H1 (cell line): ENCODE data around the gene OR52R1. TPM values are rescaled to one million over a fixed set of nuclear protein-coding genes. Genes with fewer than 3 reads are reported as not detected.

Source experiments
- CTCF ChIA-PET: fragments of 300-600 bp; sonication (Branson Sonifier 250); formaldehyde crosslinking; loops from one replicate; lab custom pipeline; 2021; ENCODE audit not compliant: partially characterized antibody; lab: Charles Lee
- POLR2A ChIA-PET: fragments of 300-600 bp; sonication (Branson Sonifier 250); formaldehyde crosslinking; loops from one replicate; lab custom pipeline; 2021; ENCODE audit warnings: inconsistent platforms; ENCODE audit not compliant: partially characterized antibody; lab: Charles Lee
- DNase-seq, 2 experiments: peaks; one replicate each; pipeline versions ENCODE4 v3.0.0 to v3.0.0-alpha.2; 2010 to 2022; ENCODE audit warnings: low spot score in 2 of 2, low read depth in 1 of 2, mixed read lengths in 1 of 2
- FAIRE-seq: peaks from 2 replicates; lab custom pipeline; 2011; peaks lifted over from hg19 to GRCh38; lab: Jason Lieb, UNC
- H2AFZ ChIP-seq: 2 replicates; pipeline ENCODE4 v1.8.1; 2012; ENCODE audit warnings: low read length, inconsistent platforms
- H2AK5ac ChIP-seq: 2 replicates; pipeline ENCODE4 v1.6.1; 2013; ENCODE audit warnings: low read depth, low read length
- H2BK120ac ChIP-seq: replicated peaks from 2 replicates; pipeline ENCODE3; 2013; ENCODE audit warnings: low read depth, low read length, inconsistent platforms
- H2BK12ac ChIP-seq: 2 replicates; pipeline ENCODE4 v1.6.1; 2013; ENCODE audit warnings: low read depth, low read length
- H2BK15ac ChIP-seq: 2 replicates; pipeline ENCODE4 v1.6.1; 2013; ENCODE audit warnings: low read length
- H2BK20ac ChIP-seq: 2 replicates; pipeline ENCODE4 v1.6.1; 2013; ENCODE audit warnings: low read length
- H2BK5ac ChIP-seq: 2 replicates; pipeline ENCODE4 v1.6.1; 2013; ENCODE audit warnings: low read depth, low read length
- H3K14ac ChIP-seq: 2 replicates; pipeline ENCODE4 v1.6.1; 2013; ENCODE audit warnings: inconsistent platforms; ENCODE audit not compliant: insufficient read length
- H3K18ac ChIP-seq: 2 replicates; pipeline ENCODE4 v1.6.1; 2013; ENCODE audit warnings: low read length; ENCODE audit errors: extremely low read depth
- H3K23ac ChIP-seq: 2 replicates; pipeline ENCODE4 v1.6.1; 2013; ENCODE audit warnings: inconsistent platforms; ENCODE audit not compliant: insufficient read length
- H3K23me2 ChIP-seq: 2 replicates; pipeline ENCODE4 v1.6.1; 2013; ENCODE audit warnings: low read depth, low read length
- H3K27ac ChIP-seq: 2 replicates; pipeline ENCODE4 v1.6.1; 2011; ENCODE audit warnings: low read depth, low read length, inconsistent platforms
- H3K27me3 ChIP-seq, 4 experiments: replicated peaks in 1 of 4; 1 replicate in 1 of 4; 2 replicates in 3 of 4; pipeline versions ENCODE4 v1.6.1 to v1.8.1; 2011 to 2013; ENCODE audit warnings: low read length in 3 of 4, mild to moderate bottlenecking in 3 of 4, inconsistent platforms in 2 of 4, mixed read lengths in 2 of 4, moderate library complexity in 1 of 4; ENCODE audit not compliant: control insufficient read depth in 3 of 4, insufficient read depth in 3 of 4; ENCODE audit errors: extremely low read depth in 1 of 4
- H3K36me3 ChIP-seq, 4 experiments: 2 replicates each; pipeline versions ENCODE4 v1.6.1 to v1.8.1; 2011 to 2013; ENCODE audit warnings: mild to moderate bottlenecking in 4 of 4, low read length in 3 of 4, moderate library complexity in 2 of 4, control low read depth in 1 of 4, inconsistent platforms in 1 of 4; ENCODE audit not compliant: insufficient read depth in 4 of 4, control insufficient read depth in 2 of 4
- H3K4ac ChIP-seq: replicated peaks from 2 replicates; pipeline ENCODE3; 2013; ENCODE audit warnings: low read length, low read depth, mixed read lengths, inconsistent platforms; ENCODE audit not compliant: insufficient read length
- H3K4me1 ChIP-seq, 4 experiments: replicated peaks in 1 of 4; 1 replicate in 1 of 4; 2 replicates in 3 of 4; pipeline versions ENCODE4 v1.6.1 to v1.8.1; 2011 to 2013; ENCODE audit warnings: low read length in 3 of 4, inconsistent platforms in 2 of 4, mixed read lengths in 1 of 4; ENCODE audit not compliant: insufficient read depth in 4 of 4, control insufficient read depth in 3 of 4
- H3K4me2 ChIP-seq, 2 experiments: 2 replicates each; pipeline versions ENCODE4 v1.6.1 to v1.8.1; 2011 to 2013; ENCODE audit warnings: low read depth in 2 of 2, low read length in 2 of 2, control low read depth in 1 of 2, inconsistent platforms in 1 of 2, mild to moderate bottlenecking in 1 of 2; ENCODE audit not compliant: insufficient read depth in 1 of 2
- H3K4me3 ChIP-seq, 4 experiments: fragments of 200-600, 300-600 bp in 1 of 4; sonication (generic), shearing (Covaris generic), sonication (Bioruptor Twin) in 1 of 4; 2 replicates each; pipeline versions ENCODE4 v1.5.1 to v1.8.1; 2011 to 2016; ENCODE audit warnings: low read length in 4 of 4, low read depth in 3 of 4, control low read depth in 2 of 4, inconsistent platforms in 2 of 4, mild to moderate bottlenecking in 2 of 4, mixed read lengths in 1 of 4, moderate library complexity in 1 of 4; ENCODE audit not compliant: insufficient read depth in 2 of 4; ENCODE audit errors: extremely low read depth in 1 of 4
- H3K56ac ChIP-seq: replicated peaks from 2 replicates; pipeline ENCODE3; 2013; ENCODE audit warnings: low read depth, mild to moderate bottlenecking, mixed read lengths, low read length, inconsistent platforms; ENCODE audit not compliant: insufficient read length
- H3K79me1 ChIP-seq: 2 replicates; pipeline ENCODE4 v1.6.1; 2013; ENCODE audit warnings: low read depth, low read length, control low read depth
- H3K79me2 ChIP-seq, 2 experiments: 2 replicates each; pipeline versions ENCODE4 v1.6.1 to v1.8.1; 2012 to 2013; ENCODE audit warnings: low read length in 2 of 2, mild to moderate bottlenecking in 2 of 2, inconsistent platforms in 1 of 2; ENCODE audit not compliant: insufficient read depth in 2 of 2, control insufficient read depth in 1 of 2
- H3K9ac ChIP-seq, 4 experiments: replicated peaks in 1 of 4; 1 replicate in 1 of 4; 2 replicates in 3 of 4; pipeline versions ENCODE4 v1.6.1 to v1.8.1; 2011 to 2013; ENCODE audit warnings: low read depth in 3 of 4, low read length in 3 of 4, control low read depth in 2 of 4, mild to moderate bottlenecking in 2 of 4, moderate library complexity in 2 of 4, inconsistent platforms in 1 of 4; ENCODE audit errors: extremely low read depth in 1 of 4
- H3K9me3 ChIP-seq, 2 experiments: 2 replicates each; pipeline versions ENCODE4 v1.6.1 to v1.8.1; 2012 to 2013; ENCODE audit warnings: mild to moderate bottlenecking in 2 of 2, moderate library complexity in 2 of 2, control low read depth in 1 of 2, inconsistent platforms in 1 of 2, low read depth in 1 of 2, low read length in 1 of 2, mixed read lengths in 1 of 2; ENCODE audit not compliant: insufficient read depth in 2 of 2
- H4K20me1 ChIP-seq, 2 experiments: replicated peaks in 1 of 2; 2 replicates each; pipeline versions ENCODE3 to v1.8.1; 2011 to 2013; ENCODE audit warnings: inconsistent platforms in 2 of 2, low read length in 2 of 2, mild to moderate bottlenecking in 1 of 2; ENCODE audit not compliant: insufficient read depth in 2 of 2, control insufficient read depth in 1 of 2
- H4K5ac ChIP-seq: 2 replicates; pipeline ENCODE4 v1.6.1; 2013; ENCODE audit warnings: low read length, low read depth, mixed read lengths, inconsistent platforms; ENCODE audit not compliant: insufficient read length
- H4K8ac ChIP-seq: 2 replicates; pipeline ENCODE4 v1.8.0; 2013; ENCODE audit warnings: mild to moderate bottlenecking, moderate library complexity, low read length, inconsistent platforms; ENCODE audit not compliant: insufficient read depth; ENCODE audit errors: extremely low read depth
- H4K91ac ChIP-seq: replicated peaks from 2 replicates; pipeline ENCODE3; 2013; ENCODE audit warnings: low read length, mixed read lengths, inconsistent platforms; ENCODE audit not compliant: insufficient read length
- ASH2L ChIP-seq: fragments of 200-600, 300-600 bp; sonication (generic); IDR thresholded peaks from one replicate; pipeline ENCODE4 v1.7.1; 2017; ENCODE audit warnings: low read length
- CHD1 ChIP-seq: IDR thresholded peaks from 2 replicates; pipeline ENCODE4 v1.6.1; 2012; ENCODE audit warnings: low read depth, low read length, improper control_type of control experiment
- CHD2 ChIP-seq: IDR thresholded peaks from 2 replicates; pipeline ENCODE4 v1.6.1; 2012; ENCODE audit warnings: low read length, improper control_type of control experiment
- CREB1 ChIP-seq: IDR thresholded peaks from 2 replicates; pipeline ENCODE4 v1.6.1; 2012; ENCODE audit warnings: inconsistent platforms
- GTF2F1 ChIP-seq: IDR thresholded peaks from 2 replicates; pipeline ENCODE4 v1.6.1; 2012; ENCODE audit warnings: low read depth, low read length, improper control_type of control experiment, borderline replicate concordance
- HDAC2 ChIP-seq, 2 experiments: fragments of 300-600 bp in 1 of 2; sonication (generic) in 1 of 2; IDR thresholded peaks; 2 replicates each; pipeline ENCODE4 v1.6.1; 2011 to 2012; ENCODE audit warnings: low read depth in 2 of 2, low read length in 2 of 2, mild to moderate bottlenecking in 2 of 2, moderate library complexity in 2 of 2, borderline replicate concordance in 1 of 2, inconsistent platforms in 1 of 2
- SAP30 ChIP-seq: fragments of 300-600 bp; sonication (generic); IDR thresholded peaks from 2 replicates; pipeline ENCODE4 v1.7.1; 2012; ENCODE audit warnings: low read length, moderate library complexity, mild to moderate bottlenecking, inconsistent platforms; ENCODE audit not compliant: insufficient read depth, insufficient replicate concordance
- TBP ChIP-seq: IDR thresholded peaks from 2 replicates; pipeline ENCODE4 v1.6.1; 2011; ENCODE audit warnings: low read depth, low read length, improper control_type of control experiment
- TEAD4 ChIP-seq: IDR thresholded peaks from 2 replicates; pipeline ENCODE4 v1.6.1; 2012; ENCODE audit warnings: low read depth, low read length, inconsistent platforms, mixed read lengths
- YY1 ChIP-seq: IDR thresholded peaks from 2 replicates; pipeline ENCODE4 v1.6.1; 2011; ENCODE audit warnings: low read depth, mild to moderate bottlenecking, low read length
- ZNF274 ChIP-seq: IDR thresholded peaks from 2 replicates; pipeline ENCODE4 v1.7.0; 2012; ENCODE audit warnings: low read length, borderline replicate concordance; ENCODE audit errors: extremely low read depth
- WGBS, 2 experiments: shearing (Covaris generic) in 1 of 2; methylation state at CpG; one replicate each; pipeline versions ENCODE4 v1.1.6 to v1.1.7; 2013 to 2015; ENCODE audit warnings: low lambda C conversion rate in 2 of 2, mixed read lengths in 2 of 2, inconsistent platforms in 1 of 2, low coverage in 1 of 2, missing lambda C conversion rate in 1 of 2; ENCODE audit not compliant: insufficient replicate concordance in 2 of 2, insufficient coverage in 1 of 2, insufficient read length in 1 of 2; ENCODE audit errors: extremely low coverage in 1 of 2, missing lambda C conversion rate in 1 of 2; 5-methylcytosine and 5-hydroxymethylcytosine counted together
- long read RNA-seq, 2 experiments: library from RNA in 1 of 2; library from capped mRNA in 1 of 2; stranded (forward); transcript quantifications; one replicate each; pipeline ENCODE4 v2.0.0, GENCODE V29; 2021; ENCODE audit warnings: inconsistent platforms in 1 of 2
- polyA minus RNA-seq, 3 experiments: library from RNA; depleted of rRNA, polyadenylated mRNA; stranded (reverse); fragments of >200 nt; gene quantifications; 1 replicate in 2 of 3; 2 replicates in 1 of 3; pipeline ENCODE4 v1.2.3, GENCODE V29; 2011
- polyA plus RNA-seq, 7 experiments: library from polyadenylated mRNA; depleted of rRNA in 3 of 7; stranded (reverse) in 5 of 7; unstranded in 2 of 7; fragments of >200 nt in 5 of 7; fragments of 200-250 nt in 2 of 7; gene quantifications; 1 replicate in 5 of 7; 2 replicates in 1 of 7; 4 replicates in 1 of 7; pipeline versions ENCODE4 v1.2.1 to v1.2.3, GENCODE V29; 2011 to 2013; ENCODE audit warnings: missing spikeins in 2 of 7, mixed read lengths in 2 of 7
- total RNA-seq: library from RNA; stranded (reverse); fragmentation: NEBNext Ultra II Directional; extraction: Animal tissue kit (Norgen Biotek cat#: 25700); gene quantifications from 2 replicates; pipeline ENCODE4 v1.2.1, GENCODE V29; 2021

OR52R1 gene
- total RNA-seq (not detected in 2 replicates), polyA plus RNA-seq (2011; rRNA removed) (not detected in 2 replicates), polyA minus RNA-seq (2011; rRNA and poly(A)+ RNA removed) (not detected in 2 replicates)
- not detected for polyA plus RNA-seq (2011; cell fraction: cytosol; rRNA removed)
- polyA plus RNA-seq (2011; cell fraction: nucleus; rRNA removed), result not detected
- not detected in 4 replicates for polyA plus RNA-seq (2012, experiment 1 of 2)
- polyA plus RNA-seq (2012, experiment 2 of 2), result not detected
- polyA plus RNA-seq (2013, experiment 1 of 2), result not detected
- polyA plus RNA-seq (2013, experiment 2 of 2), result not detected
- not detected for polyA minus RNA-seq (2011; cell fraction: cytosol; rRNA and poly(A)+ RNA removed)
- not detected for polyA minus RNA-seq (2011; cell fraction: nucleus; rRNA and poly(A)+ RNA removed)
- long read RNA-seq, experiment 1, result 0 reads
- long read RNA-seq, experiment 2, result 0 reads

- Histone ChIP-seq H4K8ac (no peak within 1 kb of the TSS), H3K23ac (no peak within 1 kb of the TSS)
- 95% methylated on average over 3 of the region's 3 CpGs; no CpG with 5 or more reads in 1 of the 2 experiments for WGBS, 2 experiments
- CTCF ChIA-PET, result no interaction called here
- TF ChIP-seq GTF2F1 (no peak), ZNF274 (no peak), CHD2 (no peak), TEAD4 (no peak), CREB1 (no peak), CHD1 (no peak), TBP (no peak), SAP30 (no peak), YY1 (no peak), ASH2L (no peak), HDAC2 (IDR thresholded peaks at IDR 0.05; ENCODE audit: borderline replicate concordance in 1 of 2, low read depth in 2 of 2, low read length in 2 of 2) (no peak)
- TF ChIP-seq, all 59 proteins: peak for 0
- H3K9me3 ChIP-seq, result 0 out of 4 replicates have a peak, but pooled peaks cover 0 to 6% of the 10 kb centered on the region in 2 experiments
- H3K14ac ChIP-seq, result no peak within 1 kb of the TSS
- no peak within 1 kb of the TSS for H2BK5ac ChIP-seq
- no peak within 1 kb of the TSS for H3K4ac ChIP-seq
- POLR2A ChIA-PET, result no interaction called here
- H4K5ac ChIP-seq, result no peak within 1 kb of the TSS
- H3K56ac ChIP-seq, result no peak within 1 kb of the TSS
- no peaks in the 10 kb centered on the region for H3K4me1 ChIP-seq
- FAIRE-seq (no peak), DNase-seq (no peak)
- no peaks in the 10 kb centered on the region for H3K27me3 ChIP-seq
- no peaks in the 10 kb centered on the region for H3K23me2 ChIP-seq
- no peak within 1 kb of the TSS for H4K91ac ChIP-seq
- H3K27ac ChIP-seq, result no peak within 1 kb of the TSS
- no peaks in the 10 kb centered on the region for H3K79me2 ChIP-seq
- no peak within 1 kb of the TSS for H3K9ac ChIP-seq
- no peak within 1 kb of the TSS for H2AK5ac ChIP-seq
- H2BK15ac ChIP-seq, result no peak within 1 kb of the TSS
- H3K4me2 ChIP-seq, result no peak within 1 kb of the TSS
- H3K79me1 ChIP-seq, result no peaks in the 10 kb centered on the region
- no peaks in the 10 kb centered on the region for H4K20me1 ChIP-seq
- H3K18ac ChIP-seq, result no peak within 1 kb of the TSS
- H3K4me3 ChIP-seq, result no peak within 1 kb of the TSS
- H2AFZ ChIP-seq, result no peak within 1 kb of the TSS
- no peak within 1 kb of the TSS for H2BK20ac ChIP-seq
- H2BK12ac ChIP-seq, result no peak within 1 kb of the TSS
- no peaks in the 10 kb centered on the region for H3K36me3 ChIP-seq
- no peak within 1 kb of the TSS for H2BK120ac ChIP-seq
These were observed at the start of gene OR52R1 for GRCh38 chr11:4804280-4804679. Gene OR52R1 (minus strand): TSS chr11:4804380. CDS start chr11:4804380, 0 bp downstream.
